Glutamatergic neuron (in vitro differentiated cells): ENCODE measurements around the gene ZNF197. TPM values are rescaled to one million over a fixed set of nuclear protein-coding genes. Genes with fewer than 3 reads are reported as not detected.

Source experiments
- DNase-seq: peaks from one replicate; pipeline ENCODE4 v3.0.0; 2022
- H3K27ac Mint-ChIP-seq: one replicate; pipeline ENCODE4 v1.8.0; 2020; ENCODE audit warnings: mild to moderate bottlenecking, mixed read lengths, inconsistent platforms; ENCODE audit not compliant: unreplicated experiment
- H3K27me3 Mint-ChIP-seq: one replicate; pipeline ENCODE4 v1.8.0; 2020; ENCODE audit warnings: mild to moderate bottlenecking, moderate library complexity, mixed read lengths, inconsistent platforms; ENCODE audit not compliant: unreplicated experiment
- H3K36me3 Mint-ChIP-seq: one replicate; pipeline ENCODE4 v1.8.0; 2020; ENCODE audit warnings: mild to moderate bottlenecking, mixed read lengths, inconsistent platforms; ENCODE audit not compliant: unreplicated experiment
- H3K4me1 Mint-ChIP-seq: one replicate; pipeline ENCODE4 v1.8.0; 2020; ENCODE audit warnings: mild to moderate bottlenecking, low read depth, mixed read lengths, inconsistent platforms; ENCODE audit not compliant: unreplicated experiment
- H3K4me3 Mint-ChIP-seq: one replicate; pipeline ENCODE4 v1.8.0; 2020; ENCODE audit warnings: mild to moderate bottlenecking, mixed read lengths, inconsistent platforms; ENCODE audit not compliant: unreplicated experiment
- H3K9me3 Mint-ChIP-seq: one replicate; pipeline ENCODE4 v1.8.0; 2020; ENCODE audit warnings: mild to moderate bottlenecking, moderate library complexity, mixed read lengths, inconsistent platforms; ENCODE audit not compliant: unreplicated experiment
- CTCF ChIP-seq: fragments of 200-600 bp; sonication (generic); IDR thresholded peaks from one replicate; pipeline ENCODE4 v1.5.0; 2021; ENCODE audit not compliant: partially characterized antibody, unreplicated experiment
- total RNA-seq: library from RNA; stranded (reverse); fragmentation: NEBNext Ultra II Directional; extraction: Animal tissue kit (Norgen Biotek cat#: 25700); gene quantifications from one replicate; pipeline ENCODE4 v1.2.1, GENCODE V29; 2021; ENCODE audit not compliant: unreplicated experiment

The ZNF197 gene
- total RNA-seq, 1 donor from 2014 or later, result 49.0 TPM

GRCh38 chr3:44678480-44679116, 53.8 kb downstream of the ZNF197 start:
- peaks cover 3% of the 10 kb centered on the region for H3K9me3 Mint-ChIP-seq
- TF ChIP-seq CTCF, result no peak
- peaks cover 9% of the 10 kb centered on the region for H3K27me3 Mint-ChIP-seq
- no peak overlapping the region for H3K27ac Mint-ChIP-seq
- no peak for DNase-seq
- peaks cover 24% of the 10 kb centered on the region for H3K36me3 Mint-ChIP-seq
- no peaks in the 10 kb centered on the region for H3K4me1 Mint-ChIP-seq
- H3K4me3 Mint-ChIP-seq, result no peak overlapping the region

DNA sequence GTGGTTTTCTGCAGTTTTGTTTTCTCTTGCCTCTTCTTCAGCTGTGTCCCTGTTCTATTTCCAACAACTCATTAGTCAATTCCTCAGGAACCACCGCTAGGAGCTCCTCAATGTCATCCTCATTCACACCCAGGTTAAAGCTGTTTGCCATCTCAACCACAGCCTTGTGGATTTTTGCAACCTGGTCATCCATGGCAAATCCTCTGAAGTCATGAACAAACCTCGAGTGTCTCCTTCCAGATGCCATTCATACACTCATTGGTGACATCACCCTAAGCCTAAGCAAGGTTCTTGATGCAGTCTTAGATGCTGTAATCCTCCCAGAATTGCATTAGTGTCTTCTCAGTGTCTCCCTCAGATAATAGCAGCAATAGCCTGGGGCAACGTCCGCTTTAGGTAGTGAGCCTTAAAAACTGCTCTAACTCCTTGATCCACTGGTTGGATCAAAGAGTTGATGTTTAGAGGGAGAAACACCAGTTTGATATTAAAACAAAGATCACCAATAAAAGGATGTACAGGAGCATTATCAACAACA, 56.2 kb downstream of the ZNF197 start:
- H3K4me3 Mint-ChIP-seq, result no peak overlapping the region
- peaks cover 5% of the 10 kb centered on the region for H3K4me1 Mint-ChIP-seq
- peaks cover 4% of the 10 kb centered on the region for H3K9me3 Mint-ChIP-seq
- peaks cover 36% of the 10 kb centered on the region for H3K36me3 Mint-ChIP-seq
- H3K27me3 Mint-ChIP-seq, result peaks cover 11% of the 10 kb centered on the region
- TF ChIP-seq CTCF, result no peak
- no peak for DNase-seq
- H3K27ac Mint-ChIP-seq, result no peak overlapping the region

DNA sequence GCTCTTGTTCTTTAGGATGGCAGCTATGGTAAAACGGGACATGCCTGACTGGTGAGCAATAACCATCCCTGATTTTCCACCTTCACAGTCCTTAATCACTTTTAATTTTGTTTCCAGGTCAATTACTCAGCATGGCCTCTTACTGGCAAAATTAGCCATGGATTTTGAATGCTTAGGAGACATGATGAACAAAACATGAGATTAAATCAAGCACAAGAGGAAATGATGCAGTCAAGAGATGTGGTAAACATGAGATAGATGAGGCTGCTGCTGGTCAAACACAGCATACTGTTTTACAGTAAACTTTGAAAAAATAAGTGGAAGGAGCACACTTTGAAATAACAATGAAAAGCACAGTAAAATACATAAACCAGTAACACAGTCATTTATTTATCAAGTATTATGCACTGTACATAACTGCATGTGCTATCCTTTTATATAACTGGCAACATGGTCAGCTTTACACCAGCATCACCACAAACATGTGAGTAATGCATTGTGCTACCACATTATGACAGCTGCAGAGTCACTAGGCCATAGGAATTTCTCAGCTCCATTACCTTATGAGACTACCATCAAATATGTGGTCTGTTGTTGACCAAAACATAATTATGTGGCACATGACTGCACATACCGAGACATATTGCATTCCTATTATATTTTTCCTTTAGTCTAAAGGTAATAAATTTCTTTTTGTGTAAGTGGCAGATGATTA, 57.5 kb downstream of the ZNF197 start:
- H3K9me3 Mint-ChIP-seq, result peaks cover 4% of the 10 kb centered on the region
- H3K36me3 Mint-ChIP-seq, result peaks cover 36% of the 10 kb centered on the region
- no peak for TF ChIP-seq CTCF
- no peak overlapping the region for H3K4me3 Mint-ChIP-seq
- no peak overlapping the region for H3K27ac Mint-ChIP-seq
- H3K4me1 Mint-ChIP-seq, result peaks cover 5% of the 10 kb centered on the region
- no peak for DNase-seq
- H3K27me3 Mint-ChIP-seq, result peaks cover 8% of the 10 kb centered on the region

- peaks cover 36% of the 10 kb centered on the region for H3K36me3 Mint-ChIP-seq
- H3K9me3 Mint-ChIP-seq, result peaks cover 4% of the 10 kb centered on the region
Observed at GRCh38 chr3:44685128-44685800, 60.4 kb downstream of the ZNF197 start.

More at GRCh38 chr3:44685128-44685800, 60.4 kb downstream of the ZNF197 start:
- peak; percentile 82 for DNase-seq
- Mint-ChIP-seq H3K27me3 (peaks cover 9% of the 10 kb centered on the region), H3K4me3 (peak overlapping the region; percentile 96), H3K27ac (peak overlapping the region; percentile 62), H3K4me1 (peaks cover 5% of the 10 kb centered on the region)
- no peak for TF ChIP-seq CTCF
